Measurements from ENCODE around the gene MLEC.

MLEC gene

DNA sequence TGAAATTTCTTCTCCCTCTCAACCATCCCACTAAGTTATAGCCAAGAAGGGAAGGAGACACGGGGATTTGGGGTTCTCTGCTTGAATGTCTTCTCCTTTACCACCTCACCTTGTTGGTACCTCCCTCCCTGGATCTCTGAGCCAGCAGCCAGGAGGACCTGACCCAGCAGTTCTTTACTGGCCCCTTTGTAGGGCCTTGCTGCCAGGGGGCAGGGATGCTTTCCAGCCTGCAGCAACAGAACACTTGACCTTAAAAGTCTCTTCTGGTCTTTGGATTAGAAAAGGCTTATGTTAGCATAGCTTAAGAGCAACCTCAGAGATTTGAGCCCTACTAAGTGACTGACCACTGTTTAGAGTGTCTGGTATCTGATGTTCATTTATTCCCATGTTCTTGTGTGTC, 10.4 kb downstream of the MLEC start:
- FAIRE-seq = no peak

DNA sequence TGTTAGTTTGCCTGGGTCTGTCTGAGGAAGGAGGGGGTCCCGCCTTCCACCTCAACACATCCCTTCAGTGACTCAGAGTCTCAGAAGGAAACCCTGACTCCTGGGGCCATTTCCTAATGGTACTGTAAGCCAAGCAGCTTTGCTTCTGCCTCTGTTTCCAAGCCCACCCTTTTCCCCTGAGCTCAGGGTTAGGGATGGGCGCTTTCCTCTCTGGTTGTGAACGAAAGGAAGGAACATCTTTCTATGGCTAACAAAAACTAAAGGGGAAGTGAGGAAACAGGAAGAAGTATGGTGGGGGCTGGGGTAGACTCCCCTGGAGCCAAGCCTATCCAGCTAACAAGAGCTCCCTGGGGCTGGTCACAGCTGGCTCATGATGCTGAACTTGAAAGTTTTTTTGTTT, 11.7 kb downstream of the MLEC start:
- FAIRE-seq = no peak

GRCh38 chr12:120699553-120699952, 12.6 kb downstream of the MLEC start:
- FAIRE-seq = no peak

DNA sequence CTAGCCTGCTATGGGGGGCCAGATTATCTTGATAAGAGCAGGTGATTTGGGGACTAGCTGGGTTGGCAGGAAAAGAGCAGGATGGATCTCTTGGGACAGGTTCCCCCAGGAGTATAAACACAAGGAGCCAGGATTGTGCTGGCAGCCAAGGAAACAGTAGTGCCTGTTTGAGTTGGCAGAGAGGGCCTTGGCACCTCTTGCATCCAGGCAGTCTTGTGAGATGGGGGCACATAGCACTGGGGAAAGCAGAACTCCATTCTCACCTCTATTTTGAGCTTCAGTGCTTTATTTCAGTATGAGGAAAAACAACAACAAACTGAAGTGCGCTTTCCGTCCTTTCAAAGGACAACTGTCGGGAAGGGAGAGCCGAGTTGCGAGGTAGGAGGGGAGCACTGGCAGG, 13.9 kb downstream of the MLEC start:
- FAIRE-seq = no peak

- FAIRE-seq = no peak
These were observed 15.7 kb downstream of the MLEC start for GRCh38 chr12:120702637-120703036.

GRCh38 chr12:120703311-120703942, 16.5 kb downstream of the MLEC start:
- no peak for FAIRE-seq

DNA sequence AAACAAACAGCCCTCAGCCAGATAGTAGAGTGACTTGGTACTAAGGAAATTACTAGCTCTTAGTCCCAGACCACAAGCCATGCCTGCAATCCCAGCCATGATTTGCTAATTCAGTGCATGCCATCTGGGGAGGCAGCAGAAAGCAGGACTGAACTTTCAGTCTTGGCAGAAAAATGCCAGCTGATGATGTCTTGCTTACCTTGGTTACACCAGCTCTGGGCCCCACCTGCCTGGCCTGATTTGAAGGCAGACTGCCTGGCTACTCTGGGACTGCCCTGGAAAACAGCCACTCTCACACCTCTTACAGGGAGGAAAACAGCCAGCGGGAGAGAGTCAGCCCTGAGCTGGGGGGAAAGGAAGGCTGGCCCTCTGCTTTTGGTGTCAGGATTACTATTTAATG, 18.7 kb downstream of the MLEC start:
- no peak for FAIRE-seq

- FAIRE-seq = no peak
These were observed 19.1 kb downstream of the MLEC start for GRCh38 chr12:120706029-120706428.

GRCh38 chr12:120708651-120709050, 21.7 kb downstream of the MLEC start:
- FAIRE-seq = no peak

GRCh38 chr12:120710031-120710804, 23.3 kb downstream of the MLEC start, which contains the start of gene UNC119B:
Gene UNC119B (plus strand): TSS chr12:120710458. CDS start chr12:120710475, 17 bp downstream.
- FAIRE-seq = no peak

GRCh38 chr12:120710805-120711296, 23.9 kb downstream of the MLEC start:
- FAIRE-seq = no peak

DNA sequence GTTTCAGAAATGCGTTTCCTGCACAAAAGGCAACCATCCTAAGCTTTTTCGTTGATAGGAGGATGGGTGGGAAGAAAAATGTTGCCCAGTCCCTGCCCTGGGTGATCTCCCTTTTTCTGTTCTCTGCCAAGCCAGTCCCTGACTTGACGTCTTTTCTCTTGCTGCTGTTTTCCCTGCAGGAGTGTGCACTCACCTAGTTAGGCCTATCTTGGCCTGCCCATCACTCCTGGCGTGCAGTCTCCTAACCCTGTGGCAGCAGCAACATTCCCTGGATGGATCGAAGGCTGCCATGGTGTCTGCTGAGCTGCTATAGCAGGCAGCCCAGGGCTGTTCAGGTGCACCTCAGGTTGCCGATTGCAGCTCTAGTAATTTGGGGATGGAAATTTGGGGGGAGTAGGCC, 24.5 kb downstream of the MLEC start:
- FAIRE-seq = no peak

DNA sequence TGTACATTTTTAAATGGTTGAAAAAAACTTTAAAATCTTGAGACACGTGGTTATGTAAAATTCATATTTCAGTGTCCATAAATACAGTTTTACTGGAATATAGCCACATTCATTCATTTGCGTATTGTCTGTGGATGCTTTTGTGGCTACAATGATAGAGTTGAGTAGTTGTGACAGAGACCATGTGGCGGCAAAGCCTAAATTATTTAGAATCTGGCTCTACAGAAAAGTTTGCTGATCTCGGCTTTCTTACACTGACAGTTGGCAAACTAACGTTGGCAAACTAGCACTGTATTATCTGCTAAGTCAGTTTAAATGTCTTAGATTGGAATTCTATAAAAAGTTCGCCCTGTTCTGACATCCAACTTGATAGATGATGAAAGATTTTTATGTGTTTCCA, 25.7 kb downstream of the MLEC start:
- no peak for FAIRE-seq

DNA sequence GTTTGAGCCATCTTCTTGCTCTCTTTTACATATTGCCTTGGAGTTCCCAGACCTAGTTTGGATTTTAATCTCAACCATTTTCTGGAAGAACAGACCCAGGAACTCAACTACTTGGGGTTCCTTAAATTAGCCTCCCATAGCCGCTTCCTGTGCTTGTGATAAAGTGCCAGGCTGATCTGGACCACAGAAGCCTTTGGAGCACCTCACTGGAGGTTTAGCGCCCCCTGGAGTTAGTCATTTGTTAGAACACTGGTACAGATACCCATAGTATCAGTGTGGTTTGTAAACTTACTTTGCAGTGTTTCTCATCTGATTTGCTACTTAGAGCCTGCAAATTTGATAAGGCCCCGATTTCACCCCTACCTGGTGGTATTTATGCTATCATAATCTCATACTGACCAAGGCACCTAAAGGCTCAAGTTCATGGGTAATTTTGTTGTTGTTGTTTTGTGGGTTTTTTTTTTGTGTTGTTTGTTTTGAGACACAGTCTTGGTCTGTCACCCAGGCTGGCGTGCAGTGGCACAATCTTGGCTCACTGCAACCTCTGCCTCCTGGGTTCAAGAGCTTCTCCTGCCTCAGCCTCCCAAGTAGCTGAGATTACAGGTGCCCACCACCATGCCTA, 27.0 kb downstream of the MLEC start:
- FAIRE-seq = no peak

DNA sequence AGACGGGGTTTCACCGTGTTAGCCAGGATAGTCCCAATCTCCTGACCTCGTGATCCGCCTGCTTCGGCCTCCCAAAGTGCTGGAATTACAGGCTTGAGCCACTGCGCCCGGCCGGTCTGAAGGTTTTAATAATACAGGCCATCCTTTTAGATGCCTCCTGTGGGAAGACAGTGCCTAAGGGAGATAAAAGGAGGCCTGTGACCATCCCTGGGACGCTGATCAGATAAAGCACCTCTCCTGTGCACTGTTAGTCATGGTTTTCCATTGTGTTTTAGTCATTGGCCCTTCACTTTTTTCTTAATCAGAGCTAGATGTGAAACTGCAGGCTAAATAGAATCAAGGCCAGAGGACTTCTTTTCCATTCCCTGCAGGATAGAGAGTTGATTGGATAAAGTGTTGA, 31.1 kb downstream of the MLEC start:
- no peak for FAIRE-seq

- no peak for FAIRE-seq
These were observed 32.1 kb downstream of the MLEC start for GRCh38 chr12:120719072-120719471.

DNA sequence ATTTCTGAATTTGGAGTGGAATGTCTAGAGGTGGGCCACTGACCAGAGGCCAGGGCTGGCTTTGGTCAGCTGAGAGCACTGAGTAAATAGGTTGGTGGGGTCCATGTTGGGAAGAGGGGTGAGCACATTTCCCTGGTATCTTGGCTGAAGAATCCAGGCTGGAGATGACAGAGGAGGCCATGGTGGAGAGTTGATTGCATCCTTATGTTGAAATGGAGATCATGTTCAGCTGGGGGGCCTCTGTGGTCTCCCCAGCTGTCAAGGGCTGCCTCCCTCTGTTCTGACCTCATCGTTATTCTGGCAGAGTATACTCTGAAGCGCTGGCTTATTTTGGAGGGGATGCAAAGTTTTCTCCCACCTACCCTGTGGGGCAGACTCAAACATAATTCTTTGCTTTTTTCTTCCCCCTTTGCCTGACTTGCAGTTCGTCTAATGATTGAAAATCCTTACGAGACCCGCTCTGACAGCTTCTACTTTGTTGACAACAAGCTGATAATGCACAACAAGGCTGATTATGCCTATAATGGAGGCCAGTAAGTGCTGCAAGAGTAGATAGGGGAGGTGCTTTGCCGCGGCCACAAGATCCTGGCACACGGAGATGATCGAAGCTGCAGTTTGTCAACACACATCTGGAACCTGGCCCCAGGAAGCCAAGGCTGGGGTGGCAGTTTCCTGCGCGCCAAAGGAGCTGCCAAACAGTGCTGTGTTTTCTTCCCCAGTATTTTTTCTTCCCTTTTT, 32.7 kb downstream of the MLEC start:
- no peak for FAIRE-seq

DNA sequence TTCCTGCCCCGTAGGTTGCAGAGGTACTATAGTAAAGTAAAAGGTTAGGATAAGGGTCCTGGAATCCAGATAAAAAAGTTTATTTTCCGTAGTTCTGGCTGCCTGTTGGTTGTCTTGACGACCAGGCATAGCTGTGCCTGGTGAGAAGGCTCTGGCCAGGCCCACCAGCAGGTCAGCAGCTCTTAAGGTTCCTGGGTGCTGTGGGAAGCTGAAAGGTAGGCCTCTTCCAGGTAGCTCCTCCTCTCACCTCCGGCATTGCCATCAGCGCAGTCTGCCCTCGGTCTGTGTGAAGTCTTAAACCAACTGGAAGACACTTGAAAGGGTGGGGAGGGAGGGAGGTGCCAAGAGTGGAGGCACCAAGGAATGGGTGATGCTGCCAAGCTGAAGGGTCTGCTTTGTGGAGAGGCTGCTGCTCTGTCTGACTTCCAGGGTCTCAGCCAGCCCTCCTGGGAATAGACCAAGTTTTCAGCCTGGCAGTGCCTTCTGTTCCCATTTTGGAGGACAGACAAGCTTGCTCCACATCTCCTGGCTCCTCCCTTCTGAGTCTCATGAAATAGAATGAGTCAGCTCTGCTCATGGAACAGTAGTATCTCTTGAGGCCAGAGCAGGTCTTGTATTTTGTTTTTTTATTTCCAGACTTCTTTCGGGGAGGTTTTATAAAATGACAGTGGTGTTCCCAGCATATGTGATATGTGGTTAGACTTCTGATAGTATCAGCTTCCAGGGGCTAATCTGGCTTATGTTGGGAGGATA, 33.5 kb downstream of the MLEC start:
- no peak for FAIRE-seq

DNA sequence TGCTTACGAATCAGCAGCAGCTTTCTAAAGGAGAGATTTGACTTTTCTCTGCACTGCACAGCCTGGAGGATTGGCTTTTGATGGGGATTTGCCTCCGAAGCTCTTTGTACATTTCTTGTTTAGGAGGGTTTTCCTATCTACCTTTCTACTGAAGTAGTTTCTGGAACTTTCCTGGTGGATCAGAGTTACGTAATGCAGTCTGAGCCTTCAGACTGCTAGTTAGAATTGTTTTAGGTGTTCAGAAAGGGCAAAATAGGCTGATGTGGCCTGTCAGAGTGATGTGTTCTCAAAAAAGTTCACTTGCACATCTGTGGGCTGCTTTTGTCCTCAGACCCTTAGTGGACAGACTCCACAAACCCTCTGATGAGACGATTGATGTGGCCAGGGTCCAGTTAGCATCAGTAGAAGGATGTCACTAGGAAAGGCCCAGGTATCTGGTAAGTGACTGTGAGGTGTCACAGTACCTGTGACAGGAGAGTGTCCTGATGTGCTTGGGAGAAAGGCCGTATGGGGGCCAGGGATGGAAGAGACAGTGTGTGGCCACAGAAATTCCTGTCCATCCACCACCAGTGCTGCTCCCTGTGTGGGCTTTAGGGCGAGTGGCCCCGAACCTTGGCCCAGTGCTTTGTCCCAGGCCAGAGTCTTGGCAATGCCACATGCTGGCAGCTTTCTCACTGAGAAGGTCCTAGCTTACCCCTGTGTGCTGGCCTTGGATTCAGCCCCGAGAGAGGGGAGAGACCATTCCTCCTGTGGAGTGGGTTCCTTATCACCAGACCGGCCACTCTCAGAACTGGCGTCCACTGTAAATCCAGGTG, 34.2 kb downstream of the MLEC start:
- no peak for FAIRE-seq

DNA sequence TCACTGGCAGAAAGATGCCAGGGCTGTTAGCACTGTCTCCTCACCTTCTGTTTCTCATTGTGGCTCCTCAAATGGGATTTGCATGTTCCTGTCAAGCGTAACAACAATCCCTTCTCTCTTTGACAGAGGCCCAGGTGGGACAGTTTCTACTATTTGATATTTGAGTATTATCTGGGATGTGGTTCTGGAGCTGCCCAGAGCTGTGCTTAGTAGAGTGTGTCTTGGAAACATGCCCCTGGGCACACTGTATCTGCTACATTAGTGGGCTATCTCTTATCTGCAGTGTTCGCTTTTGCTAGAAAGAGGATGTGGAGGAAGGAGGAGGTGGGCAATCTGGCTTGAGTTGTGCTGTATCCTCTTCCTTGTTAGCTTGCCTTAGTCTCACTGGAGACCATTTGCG, 34.9 kb downstream of the MLEC start:
- FAIRE-seq = no peak

DNA sequence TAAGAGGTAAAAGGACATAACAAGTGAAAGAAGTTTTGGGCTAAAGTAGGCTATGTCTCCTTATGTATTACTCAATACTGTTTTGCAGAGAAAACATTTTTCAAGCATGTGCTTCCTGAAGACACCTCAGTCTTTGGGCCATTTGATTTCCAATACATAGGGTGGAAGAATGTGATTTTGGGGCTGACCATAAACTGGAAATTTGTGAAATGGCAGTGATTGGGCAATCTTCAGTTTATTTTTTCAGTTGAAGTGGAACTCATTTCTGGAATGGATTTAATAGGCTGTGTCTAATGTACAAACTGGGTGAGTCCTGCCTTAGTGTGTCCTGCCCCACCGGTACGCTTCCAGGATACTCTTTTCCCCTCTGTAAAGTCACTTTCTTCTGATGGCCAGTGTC, 35.8 kb downstream of the MLEC start:
- no peak for FAIRE-seq

DNA sequence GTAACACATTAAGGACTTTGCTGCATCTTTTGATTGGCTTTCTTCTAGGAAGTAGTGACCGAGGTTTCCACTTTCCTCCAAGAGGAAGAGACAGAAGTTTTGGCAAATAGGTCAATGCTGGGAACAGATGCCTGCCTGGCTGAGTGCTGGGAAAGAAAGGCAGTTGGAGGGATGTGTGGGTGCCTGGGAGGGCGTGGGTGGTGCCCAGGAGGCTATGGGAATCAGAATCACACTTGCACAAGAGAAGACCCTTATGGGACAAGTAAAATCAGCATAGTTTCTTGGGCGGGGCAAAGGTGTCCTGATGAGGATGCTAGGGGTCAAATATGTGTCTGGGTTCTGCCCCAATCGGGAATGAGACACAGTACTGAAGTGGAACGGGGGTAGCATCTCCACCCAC, 37.8 kb downstream of the MLEC start:
- no peak for FAIRE-seq
